GM12878 (cell line): ENCODE data around the gene CDC14A. TPM values are rescaled to one million over a fixed set of nuclear protein-coding genes. Genes with fewer than 3 reads are reported as not detected.

Experiments
- ATAC-seq: fragments of 200-7000 bp; cut with Tn5 transposase; 3 replicates; pipeline ENCODE4 v1.9.1; 2020; ENCODE audit warnings: mild to moderate bottlenecking, moderate library complexity
- BruUV-seq: library from RNA; stranded (reverse); fragments of 400-500 nt; replicated peaks from 2 replicates; lab custom pipeline; 2021; lab: Mats Ljungman, UMichigan
- CTCF ChIA-PET: fragments of 300-600 bp; sonication (Branson Sonifier 250); formaldehyde crosslinking; extraction: SDS; loops from one replicate; lab custom pipeline; 2021; ENCODE audit warnings: inconsistent platforms; lab: Yijun Ruan, JAX
- POLR2A ChIA-PET: fragments of 350-600 bp; formaldehyde crosslinking; extraction: SDS; loops from one replicate; lab custom pipeline; 2021; ENCODE audit warnings: inconsistent platforms; lab: Charles Lee
- RAD21 ChIA-PET: fragments of 300-600 bp; sonication (Branson Sonifier 250); formaldehyde crosslinking; loops from one replicate; lab custom pipeline; 2023; ENCODE audit warnings: antibody characterized with exemption; ENCODE audit not compliant: unreplicated experiment; lab: Charles Lee
- SMC1A ChIA-PET: fragments of 300-600 bp; sonication (Branson Sonifier 250); formaldehyde crosslinking; loops from one replicate; lab custom pipeline; 2023; ENCODE audit not compliant: unreplicated experiment, uncharacterized antibody; lab: Charles Lee
- DNase-seq: peaks from one replicate; pipeline ENCODE4 v3.0.0-alpha.2; 2011; ENCODE audit warnings: low read depth, low spot score
- FAIRE-seq: peaks from 3 replicates; lab custom pipeline; 2011; peaks lifted over from hg19 to GRCh38; lab: Jason Lieb, UNC
- H2AFZ ChIP-seq: 2 replicates; pipeline ENCODE4 v1.6.0; 2011; ENCODE audit warnings: low read depth, low read length, control low read depth; ENCODE audit not compliant: control insufficient read depth
- H3K27ac ChIP-seq: 2 replicates; pipeline ENCODE4 v1.5.1; 2011; ENCODE audit warnings: control low read depth; ENCODE audit not compliant: control insufficient read depth, insufficient read depth
- H3K27me3 ChIP-seq, 2 experiments: replicated peaks in 1 of 2; 2 replicates each; pipeline versions ENCODE4 v1.6.0 to v1.6.1; 2011; ENCODE audit warnings: low read length in 1 of 2; ENCODE audit not compliant: control insufficient read depth in 2 of 2, insufficient read depth in 2 of 2
- H3K36me3 ChIP-seq, 2 experiments: 2 replicates each; pipeline ENCODE4 v1.5.1; 2011; ENCODE audit warnings: low read length in 1 of 2; ENCODE audit not compliant: control insufficient read depth in 2 of 2, insufficient read depth in 2 of 2
- H3K4me1 ChIP-seq: 2 replicates; pipeline ENCODE4 v1.6.1; 2011; ENCODE audit warnings: mild to moderate bottlenecking, low read length, moderate library complexity, mixed read lengths; ENCODE audit not compliant: control insufficient read depth, insufficient read depth
- H3K4me2 ChIP-seq: 2 replicates; pipeline ENCODE4 v1.6.0; 2011; ENCODE audit warnings: control low read depth; ENCODE audit not compliant: control insufficient read depth, insufficient read depth
- H3K4me3 ChIP-seq: fragments of 200-600 bp; sonication (generic); 2 replicates; pipeline ENCODE4 v1.5.1; 2016
- H3K79me2 ChIP-seq: 2 replicates; pipeline ENCODE4 v1.6.0; 2011; ENCODE audit warnings: low read length; ENCODE audit not compliant: control insufficient read depth, insufficient read depth
- H3K9ac ChIP-seq: 2 replicates; pipeline ENCODE4 v1.8.0; 2011; ENCODE audit warnings: low read length, control low read depth, mixed read lengths; ENCODE audit not compliant: control insufficient read depth, insufficient read depth
- H3K9me3 ChIP-seq: replicated peaks from 3 replicates; pipeline ENCODE4 v1.5.1; 2011; ENCODE audit warnings: mild to moderate bottlenecking, low read length; ENCODE audit not compliant: control insufficient read depth, insufficient read depth
- H4K20me1 ChIP-seq: 2 replicates; pipeline ENCODE4 v1.6.0; 2011; ENCODE audit not compliant: control insufficient read depth, insufficient read depth
- BRCA1 ChIP-seq: IDR thresholded peaks from 2 replicates; pipeline ENCODE4 v1.6.1; 2011; ENCODE audit warnings: low read depth, low read length, improper control_type of control experiment
- CEBPB ChIP-seq, 2 experiments: fragments of 150-350 bp in 1 of 2; IDR thresholded peaks; 2 replicates each; pipeline ENCODE4 v1.6.1; 2012 to 2014; ENCODE audit warnings: low read depth in 2 of 2, low read length in 2 of 2, borderline replicate concordance in 1 of 2, inconsistent platforms in 1 of 2
- CHD1 ChIP-seq: IDR thresholded peaks from 2 replicates; pipeline ENCODE4 v1.6.1; 2012; ENCODE audit warnings: low read depth, low read length, improper control_type of control experiment
- ETV6 ChIP-seq, 2 experiments: fragments of 450-650 bp in 1 of 2; IDR thresholded peaks in 1 of 2; conservative IDR thresholded peaks in 1 of 2; 2 replicates each; pipeline ENCODE4 v1.6.1; 2014; ENCODE audit warnings: antibody characterized with exemption in 1 of 2, borderline replicate concordance in 1 of 2, low read depth in 1 of 2, mild to moderate bottlenecking in 1 of 2, moderate library complexity in 1 of 2
- IRF4 ChIP-seq: IDR thresholded peaks from 2 replicates; pipeline ENCODE4 v1.6.1; 2011; ENCODE audit warnings: low read depth, low read length
- KDM1A ChIP-seq: fragments of 200-600 bp; sonication (generic); IDR thresholded peaks from 2 replicates; pipeline ENCODE4 v1.6.1; 2016; ENCODE audit warnings: borderline replicate concordance
- NBN ChIP-seq: fragments of 450-650 bp; IDR thresholded peaks from 2 replicates; pipeline ENCODE4 v1.6.1; 2016
- NKRF ChIP-seq: fragments of 450-650 bp; conservative IDR thresholded peaks from 2 replicates; pipeline ENCODE4 v1.6.1; 2017; ENCODE audit warnings: mild to moderate bottlenecking, moderate library complexity
- PAX8 ChIP-seq: fragments of 450-650 bp; IDR thresholded peaks from 2 replicates; pipeline ENCODE4 v1.6.1; 2017; ENCODE audit warnings: mild to moderate bottlenecking, moderate library complexity
- POLR2A ChIP-seq: IDR thresholded peaks from 2 replicates; pipeline ENCODE4 v1.6.1; 2011; ENCODE audit warnings: low read depth, mild to moderate bottlenecking, low read length
- POU2F2 ChIP-seq: IDR thresholded peaks from 3 replicates; pipeline ENCODE4 v1.6.1; 2011; ENCODE audit warnings: low read depth, mild to moderate bottlenecking, low read length, borderline replicate concordance
- SUZ12 ChIP-seq: fragments of 200-600 bp; sonication (generic); IDR thresholded peaks from one replicate; pipeline ENCODE4 v1.6.1; 2018; ENCODE audit warnings: antibody characterized with exemption, mild to moderate bottlenecking; ENCODE audit not compliant: unreplicated experiment
- TBL1XR1 ChIP-seq: IDR thresholded peaks from 2 replicates; pipeline ENCODE4 v1.6.1; 2012; ENCODE audit warnings: low read depth, low read length, improper control_type of control experiment
- USF2 ChIP-seq: IDR thresholded peaks from 2 replicates; pipeline ENCODE4 v1.6.1; 2011; ENCODE audit warnings: low read depth, low read length, improper control_type of control experiment, borderline replicate concordance
- ZBED1 ChIP-seq: IDR thresholded peaks from 2 replicates; pipeline ENCODE4 v1.6.1; 2016; ENCODE audit warnings: borderline replicate concordance
- ZNF622 ChIP-seq: fragments of 450-650 bp; IDR thresholded peaks from 2 replicates; pipeline ENCODE4 v1.6.1; 2017; ENCODE audit warnings: mild to moderate bottlenecking, inconsistent platforms
- ZZZ3 ChIP-seq: IDR thresholded peaks from 2 replicates; pipeline ENCODE4 v1.6.1; 2011; ENCODE audit warnings: low read depth; ENCODE audit not compliant: control insufficient read depth, insufficient read length
- WGBS: methylation state at CpG from one replicate; pipeline ENCODE4 v1.1.6; 2016; ENCODE audit warnings: low lambda C conversion rate; ENCODE audit not compliant: insufficient replicate concordance, insufficient coverage; ENCODE audit errors: missing lambda C conversion rate; 5-methylcytosine and 5-hydroxymethylcytosine counted together
- in situ Hi-C: fragments of 300-500 bp; cut with MboI; formaldehyde crosslinking; loops from 9 replicates; pipeline ENCODE4 v1.14.3; 2018; ENCODE audit warnings: mixed read lengths
- intact Hi-C: fragments of 100-400 bp; cut with micrococcal nuclease; formaldehyde crosslinking; loops from one replicate; pipeline ENCODE4 v1.14.2; 2022; ENCODE audit not compliant: unreplicated experiment
- polyA plus RNA-seq, 11 experiments: library from polyadenylated mRNA; depleted of rRNA in 4 of 11; unstranded in 6 of 11; stranded (reverse) in 5 of 11; fragments of >200 nt; fragmentation: Nextera tagmentation in 4 of 11; fragmentation: Illumina TruSeq in 1 of 11; extraction: Ambion mirVana in 4 of 11; extraction: Trizol in 1 of 11; gene quantifications; 1 replicate in 1 of 11; 2 replicates in 10 of 11; pipeline versions ENCODE4 v1.2.1 to v1.2.3, GENCODE V29; 2011 to 2016; ENCODE audit warnings: inconsistent platforms in 2 of 11, missing spikeins in 2 of 11, low read depth in 1 of 11
- total RNA-seq, 4 experiments: library from RNA; depleted of rRNA in 3 of 4; stranded (reverse); fragments of >200 nt in 3 of 4; fragmentation: Illumina TruSeq in 1 of 4; extraction: Trizol in 1 of 4; gene quantifications; 2 replicates each; pipeline versions ENCODE4 v1.2.1 to v1.2.3, GENCODE V29; 2013 to 2021

The CDC14A gene
- total and polyA plus RNA-seq, 10 of the 15 experiments (the other 5 are each of a cell fraction or from before 2014, with no cell fraction given) = 1.5 to 7.1 (median 5.5) TPM

DNA sequence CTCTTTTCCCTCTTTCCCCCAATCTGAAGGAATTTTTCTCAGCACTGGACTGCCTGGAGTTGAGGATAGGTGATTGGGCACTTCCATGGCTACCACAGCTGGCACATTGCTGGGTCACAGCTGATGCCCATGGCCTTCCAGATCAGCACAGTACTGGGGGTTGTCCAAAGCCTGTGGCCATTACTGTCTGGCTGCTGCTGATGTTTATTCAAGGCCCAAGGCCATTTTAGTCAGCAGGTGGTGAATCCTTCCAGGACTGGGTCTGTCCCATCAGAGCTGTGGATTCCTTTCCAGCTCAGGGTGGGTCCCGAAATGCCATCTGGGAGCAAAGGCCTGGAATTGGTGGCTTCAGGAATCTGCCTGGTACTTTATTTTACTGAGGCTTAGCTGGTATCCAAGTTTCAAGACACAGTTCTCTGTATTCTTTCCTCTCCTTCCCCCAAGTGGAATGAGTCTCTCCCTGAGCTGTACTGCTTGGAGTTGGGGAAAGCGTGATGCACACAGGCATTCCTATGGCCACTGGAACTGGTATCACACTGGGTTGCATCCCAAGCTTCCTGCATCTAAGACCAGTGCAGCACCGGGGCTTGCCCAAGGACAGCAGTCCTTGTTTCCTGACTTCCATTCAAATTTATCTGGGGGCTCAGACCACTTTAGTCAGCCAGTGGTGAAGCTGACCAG lies 204.8 kb downstream of the CDC14A start:
- Histone ChIP-seq H3K79me2 (no peaks in the 10 kb centered on the region), H3K9ac (no peak overlapping the region), H3K27me3 (no peaks in the 10 kb centered on the region; a peak in 1 of 4 replicates), H2AFZ (no peak overlapping the region), H3K9me3 (peaks cover 5% of the 10 kb centered on the region; the same call in 2 of the 3 replicates), H3K4me1 (no peaks in the 10 kb centered on the region), H3K27ac (no peak overlapping the region), H3K36me3 (no peaks in the 10 kb centered on the region), H3K4me2 (no peak overlapping the region), H3K4me3 (no peak overlapping the region)
- CTCF ChIA-PET = no interaction called here
- RAD21 ChIA-PET = no interaction called here
- BruUV-seq = no TSS peak
- DNase-seq (no peak), ATAC-seq (no peak), FAIRE-seq (no peak)
- intact Hi-C loops = no loop called here
- SMC1A ChIA-PET = no interaction called here
- POLR2A ChIA-PET = no interaction called here
- in situ Hi-C loops = no loop called here
- TF ChIP-seq ZBED1 (no peak), KDM1A (no peak), POU2F2 (no peak), POLR2A (no peak), NKRF (no peak), TBL1XR1 (no peak), USF2 (no peak), CHD1 (no peak), PAX8 (no peak), ZNF622 (no peak), IRF4 (no peak), CEBPB (IDR thresholded peaks at IDR 0.05; ENCODE audit: borderline replicate concordance in 1 of 2, low read depth in 2 of 2, low read length in 2 of 2) (no peak), ETV6 (conservative IDR thresholded peaks at IDR 0.05 in 1 of 2, IDR thresholded peaks at IDR 0.05 in 1 of 2; ENCODE audit: borderline replicate concordance in 1 of 2, low read depth in 1 of 2) (no peak), SUZ12 (no peak), ZZZ3 (no peak), NBN (no peak), BRCA1 (no peak)
- TF ChIP-seq, all 136 proteins: peak for 0
- H4K20me1 ChIP-seq = no peaks in the 10 kb centered on the region
- WGBS = 17% methylated on average over 3 of the region's 3 CpGs
